Cardiac muscle cell (in vitro differentiated cells and primary cell): ENCODE results near the gene SLC37A4. TPM values are rescaled to one million over a fixed set of nuclear protein-coding genes. Genes with fewer than 3 reads are reported as not detected.
"Not testable (repeated sequence)": the region's sequence is repeated elsewhere in the genome, so short reads cannot be mapped to it uniquely, and the experiment has no call there.

Source experiments
- DNase-seq, 2 donors: peaks; one replicate each; pipeline versions ENCODE4 v3.0.0 to v3.0.0-alpha.2; 2010 to 2017; ENCODE audit warnings: low read depth in 1 of 2, low spot score in 1 of 2
- H3K27ac ChIP-seq: fragments of 200-600 bp; sonication (generic); 2 replicates; pipeline ENCODE4 v1.5.1; 2016
- H3K27me3 ChIP-seq: fragments of 200-600 bp; sonication (generic); 2 replicates; pipeline ENCODE4 v1.6.0; 2016; ENCODE audit warnings: control low read depth
- H3K36me3 ChIP-seq: fragments of 200-600 bp; sonication (generic); 2 replicates; pipeline ENCODE4 v1.5.1; 2016; ENCODE audit warnings: control low read depth
- H3K4me1 ChIP-seq: fragments of 200-600 bp; sonication (generic); 2 replicates; pipeline ENCODE4 v1.8.1; 2017; ENCODE audit warnings: low read depth, mild to moderate bottlenecking, mixed run types
- H3K4me3 ChIP-seq: fragments of 200-600 bp; sonication (generic); 2 replicates; pipeline ENCODE4 v1.5.1; 2016; ENCODE audit warnings: mild to moderate bottlenecking
- H3K9me3 ChIP-seq: fragments of 200-600 bp; sonication (generic); 2 replicates; pipeline ENCODE4 v1.5.1; 2017; ENCODE audit warnings: low read depth, mild to moderate bottlenecking, control low read depth
- CTCF ChIP-seq: IDR thresholded peaks from 2 replicates; pipeline ENCODE4 v1.5.1; 2012; ENCODE audit warnings: low read depth, mild to moderate bottlenecking, low read length
- polyA plus RNA-seq: library from polyadenylated mRNA; unstranded; fragments of >200 nt; fragmentation: Nextera tagmentation; extraction: Ambion mirVana; gene quantifications from 2 replicates; pipeline ENCODE4 v1.2.1, GENCODE V29; 2016
- total RNA-seq: library from RNA; depleted of rRNA; stranded (reverse); fragments of >200 nt; gene quantifications from 2 replicates; pipeline ENCODE4 v1.2.3, GENCODE V29; 2016

Gene SLC37A4
- total and polyA plus RNA-seq, 2 experiments from 2014 or later: 36.7 to 41.4 TPM

GRCh38 chr11:119038884-119039283, 8.2 kb upstream of the SLC37A4 start:
- Histone ChIP-seq H3K9me3 (no peaks in the 10 kb centered on the region), H3K4me3 (no peak overlapping the region), H3K27ac (no peak overlapping the region), H3K4me1 (no peaks in the 10 kb centered on the region), H3K27me3 (no peaks in the 10 kb centered on the region), H3K36me3 (no peaks in the 10 kb centered on the region)
- no peak for DNase-seq
- TF ChIP-seq CTCF: no peak

GRCh38 chr11:119034813-119035212, 4.1 kb upstream of the SLC37A4 start:
- DNase-seq: no peak
- no peak overlapping the region for H3K27ac ChIP-seq
- H3K4me3 ChIP-seq: no peak overlapping the region
- no peaks in the 10 kb centered on the region for H3K27me3 ChIP-seq
- TF ChIP-seq CTCF: no peak
- H3K9me3 ChIP-seq: no peaks in the 10 kb centered on the region
- no peaks in the 10 kb centered on the region for H3K36me3 ChIP-seq
- H3K4me1 ChIP-seq: peaks cover 3% of the 10 kb centered on the region

GRCh38 chr11:119033421-119033820, 2.7 kb upstream of the SLC37A4 start:
- H3K4me1 ChIP-seq: peaks cover 15% of the 10 kb centered on the region
- not testable (repeated sequence) for DNase-seq, H3K4me3 ChIP-seq, H3K27me3 ChIP-seq, H3K9me3 ChIP-seq, H3K36me3 ChIP-seq, H3K27ac ChIP-seq

GRCh38 chr11:119031912-119032280, 1.2 kb upstream of the SLC37A4 start:
- Histone ChIP-seq H3K27me3 (no peaks in the 10 kb centered on the region), H3K4me1 (peaks cover 17% of the 10 kb centered on the region), H3K4me3 (no peak overlapping the region), H3K9me3 (no peaks in the 10 kb centered on the region), H3K27ac (no peak overlapping the region), H3K36me3 (no peaks in the 10 kb centered on the region)
- DNase-seq: no peak
- TF ChIP-seq CTCF: no peak

GRCh38 chr11:119030029-119030328, 698 bp downstream of the SLC37A4 start:
- Histone ChIP-seq H3K36me3 (peaks cover 3% of the 10 kb centered on the region), H3K4me3 (peak overlapping the region; percentile 61), H3K4me1 (peaks cover 17% of the 10 kb centered on the region), H3K9me3 (no peaks in the 10 kb centered on the region), H3K27ac (no peak overlapping the region), H3K27me3 (no peaks in the 10 kb centered on the region)
- no peak for DNase-seq
- TF ChIP-seq CTCF: no peak

GRCh38 chr11:119029340-119030028, 1.2 kb downstream of the SLC37A4 start:
- Histone ChIP-seq H3K9me3 (no peaks in the 10 kb centered on the region), H3K4me1 (peaks cover 17% of the 10 kb centered on the region), H3K36me3 (peaks cover 3% of the 10 kb centered on the region), H3K27me3 (no peaks in the 10 kb centered on the region), H3K4me3 (peak overlapping the region; percentile 61), H3K27ac (no peak overlapping the region)
- DNase-seq: peak in 1 of 2 donors; percentile 6
- TF ChIP-seq CTCF: no peak
